ENCODE data around the gene DDX27. TPM values are rescaled to one million over a fixed set of nuclear protein-coding genes. Genes with fewer than 3 reads are reported as not detected.

The DDX27 gene
- total and polyA plus RNA-seq, 9 of the 15 experiments (the other 6 are each of a cell fraction or from before 2014, with no cell fraction given) = 17.9 to 79.3 (median 57.0) TPM

- TF ChIP-seq, protein P1, sequence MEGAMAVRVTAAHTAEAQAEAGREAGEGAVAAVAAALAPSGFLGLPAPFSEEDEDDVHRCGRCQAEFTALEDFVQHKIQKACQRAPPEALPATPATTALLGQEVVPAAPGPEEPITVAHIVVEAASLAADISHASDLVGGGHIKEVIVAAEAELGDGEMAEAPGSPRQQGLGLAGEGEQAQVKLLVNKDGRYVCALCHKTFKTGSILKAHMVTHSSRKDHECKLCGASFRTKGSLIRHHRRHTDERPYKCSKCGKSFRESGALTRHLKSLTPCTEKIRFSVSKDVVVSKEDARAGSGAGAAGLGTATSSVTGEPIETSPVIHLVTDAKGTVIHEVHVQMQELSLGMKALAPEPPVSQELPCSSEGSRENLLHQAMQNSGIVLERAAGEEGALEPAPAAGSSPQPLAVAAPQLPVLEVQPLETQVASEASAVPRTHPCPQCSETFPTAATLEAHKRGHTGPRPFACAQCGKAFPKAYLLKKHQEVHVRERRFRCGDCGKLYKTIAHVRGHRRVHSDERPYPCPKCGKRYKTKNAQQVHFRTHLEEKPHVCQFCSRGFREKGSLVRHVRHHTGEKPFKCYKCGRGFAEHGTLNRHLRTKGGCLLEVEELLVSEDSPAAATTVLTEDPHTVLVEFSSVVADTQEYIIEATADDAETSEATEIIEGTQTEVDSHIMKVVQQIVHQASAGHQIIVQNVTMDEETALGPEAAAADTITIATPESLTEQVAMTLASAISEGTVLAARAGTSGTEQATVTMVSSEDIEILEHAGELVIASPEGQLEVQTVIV (CRISPR knock-in tag; IDR thresholded peaks at IDR 0.05; ENCODE audit: borderline replicate concordance) = no peak
- TF ChIP-seq, protein P2, sequence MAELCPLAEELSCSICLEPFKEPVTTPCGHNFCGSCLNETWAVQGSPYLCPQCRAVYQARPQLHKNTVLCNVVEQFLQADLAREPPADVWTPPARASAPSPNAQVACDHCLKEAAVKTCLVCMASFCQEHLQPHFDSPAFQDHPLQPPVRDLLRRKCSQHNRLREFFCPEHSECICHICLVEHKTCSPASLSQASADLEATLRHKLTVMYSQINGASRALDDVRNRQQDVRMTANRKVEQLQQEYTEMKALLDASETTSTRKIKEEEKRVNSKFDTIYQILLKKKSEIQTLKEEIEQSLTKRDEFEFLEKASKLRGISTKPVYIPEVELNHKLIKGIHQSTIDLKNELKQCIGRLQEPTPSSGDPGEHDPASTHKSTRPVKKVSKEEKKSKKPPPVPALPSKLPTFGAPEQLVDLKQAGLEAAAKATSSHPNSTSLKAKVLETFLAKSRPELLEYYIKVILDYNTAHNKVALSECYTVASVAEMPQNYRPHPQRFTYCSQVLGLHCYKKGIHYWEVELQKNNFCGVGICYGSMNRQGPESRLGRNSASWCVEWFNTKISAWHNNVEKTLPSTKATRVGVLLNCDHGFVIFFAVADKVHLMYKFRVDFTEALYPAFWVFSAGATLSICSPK (IDR thresholded peaks at IDR 0.05; ENCODE audit: borderline replicate concordance) = no peak
- TF ChIP-seq GTF2F1 (IDR thresholded peaks at IDR 0.05; ENCODE audit: low read depth, low read length) = no peak
- TF ChIP-seq THRB (CRISPR knock-in tag; conservative IDR thresholded peaks at IDR 0.05) = no peak
- TF ChIP-seq ZMIZ1 (IDR thresholded peaks at IDR 0.05; ENCODE audit: low read depth in 2 of 2, low read length in 2 of 2) = no peak
- no peak for TF ChIP-seq CBX1 (IDR thresholded peaks at IDR 0.05; ENCODE audit: low read depth)
- no peak for TF ChIP-seq ZNF239 (CRISPR knock-in tag; IDR thresholded peaks at IDR 0.05)
- no peak for TF ChIP-seq NFATC3 (IDR thresholded peaks at IDR 0.05)
- TF ChIP-seq, protein P3, sequence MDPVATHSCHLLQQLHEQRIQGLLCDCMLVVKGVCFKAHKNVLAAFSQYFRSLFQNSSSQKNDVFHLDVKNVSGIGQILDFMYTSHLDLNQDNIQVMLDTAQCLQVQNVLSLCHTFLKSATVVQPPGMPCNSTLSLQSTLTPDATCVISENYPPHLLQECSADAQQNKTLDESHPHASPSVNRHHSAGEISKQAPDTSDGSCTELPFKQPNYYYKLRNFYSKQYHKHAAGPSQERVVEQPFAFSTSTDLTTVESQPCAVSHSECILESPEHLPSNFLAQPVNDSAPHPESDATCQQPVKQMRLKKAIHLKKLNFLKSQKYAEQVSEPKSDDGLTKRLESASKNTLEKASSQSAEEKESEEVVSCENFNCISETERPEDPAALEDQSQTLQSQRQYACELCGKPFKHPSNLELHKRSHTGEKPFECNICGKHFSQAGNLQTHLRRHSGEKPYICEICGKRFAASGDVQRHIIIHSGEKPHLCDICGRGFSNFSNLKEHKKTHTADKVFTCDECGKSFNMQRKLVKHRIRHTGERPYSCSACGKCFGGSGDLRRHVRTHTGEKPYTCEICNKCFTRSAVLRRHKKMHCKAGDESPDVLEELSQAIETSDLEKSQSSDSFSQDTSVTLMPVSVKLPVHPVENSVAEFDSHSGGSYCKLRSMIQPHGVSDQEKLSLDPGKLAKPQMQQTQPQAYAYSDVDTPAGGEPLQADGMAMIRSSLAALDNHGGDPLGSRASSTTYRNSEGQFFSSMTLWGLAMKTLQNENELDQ (CRISPR knock-in tag; IDR thresholded peaks at IDR 0.05; ENCODE audit: borderline replicate concordance) = no peak
- 0 out of 4 replicates have a peak, but pooled peaks of 1 of the 2 experiments have one; percentile 30 for TF ChIP-seq TEAD1 (CRISPR knock-in tag; IDR thresholded peaks at IDR 0.05)
- TF ChIP-seq SIRT6 (IDR thresholded peaks at IDR 0.05; ENCODE audit: low read depth, low read length) = no peak
- TF ChIP-seq HMG20B (CRISPR knock-in tag; IDR thresholded peaks at IDR 0.05) = no peak
- no peak for TF ChIP-seq IRF2 (CRISPR knock-in tag; IDR thresholded peaks at IDR 0.05)
Measured at GRCh38 chr20:49219091-49219923, at the start of gene DDX27 (continued).
